A549 (cell line): ENCODE results near the gene ZNF496. TPM values are rescaled to one million over a fixed set of nuclear protein-coding genes. Genes with fewer than 3 reads are reported as not detected.

ENCODE experiments used
- ATAC-seq, 2 experiments: fragments of 200-7000 bp in 1 of 2; fragments of >200 bp in 1 of 2; cut with Nextera tagmentation in 1 of 2; cut with Tn5 transposase in 1 of 2; 3 replicates each; pipeline versions ENCODE4 v1.8.0 to v1.9.1; 2018 to 2020; ENCODE audit warnings: mild to moderate bottlenecking in 1 of 2, moderate library complexity in 1 of 2
- CTCF ChIA-PET: fragments of 300-600 bp; sonication (Branson Sonifier 250); formaldehyde crosslinking; extraction: SDS; loops from one replicate; lab custom pipeline; 2021; ENCODE audit warnings: antibody characterized with exemption, inconsistent platforms; lab: Yijun Ruan, JAX
- POLR2A ChIA-PET: fragments of 350-600 bp; formaldehyde crosslinking; extraction: SDS; loops from one replicate; lab custom pipeline; 2021; ENCODE audit warnings: antibody characterized with exemption, inconsistent platforms; lab: Yijun Ruan, JAX
- DNase-seq, 2 experiments: peaks; one replicate each; pipeline versions ENCODE4 v3.0.0 to v3.0.0-alpha.2; 2011 to 2016; ENCODE audit warnings: low read depth in 1 of 2, low spot score in 1 of 2
- FAIRE-seq: peaks from 2 replicates; lab custom pipeline; 2011; peaks lifted over from hg19 to GRCh38; lab: Jason Lieb, UNC
- H3K27ac ChIP-seq, 2 experiments: fragments of >200 bp; sonication (Bioruptor Twin); formaldehyde crosslinking; 3 replicates each; pipeline ENCODE4 v1.5.1; 2016 to 2017
- H3K4me1 ChIP-seq: fragments of >200 bp; sonication (Bioruptor Twin); formaldehyde crosslinking; 3 replicates; pipeline ENCODE4 v1.6.1; 2016
- H3K4me2 ChIP-seq: fragments of >200 bp; sonication (Bioruptor Twin); formaldehyde crosslinking; 3 replicates; pipeline ENCODE4 v1.6.1; 2016
- H3K4me3 ChIP-seq: fragments of >200 bp; sonication (Bioruptor Twin); formaldehyde crosslinking; 3 replicates; pipeline ENCODE4 v1.5.1; 2016
- H3K9me3 ChIP-seq: fragments of >200 bp; sonication (Bioruptor Twin); formaldehyde crosslinking; 3 replicates; pipeline ENCODE4 v1.6.1; 2016
- BHLHE40 ChIP-seq: IDR thresholded peaks from 2 replicates; pipeline ENCODE4 v1.6.1; 2012; ENCODE audit warnings: low read depth, low read length, inconsistent platforms
- CBX2 ChIP-seq: fragments of 200-600 bp; sonication (generic); IDR thresholded peaks from 2 replicates; pipeline ENCODE4 v1.6.1; 2016; ENCODE audit warnings: low read depth, mild to moderate bottlenecking, borderline replicate concordance
- CHD2 ChIP-seq: fragments of 150-350 bp; IDR thresholded peaks from 2 replicates; pipeline ENCODE4 v1.6.1; 2014; ENCODE audit warnings: low read length; ENCODE audit not compliant: partially characterized antibody
- EHF ChIP-seq: fragments of 250-450 bp; sonication (Bioruptor Pico); IDR thresholded peaks from 2 replicates; pipeline ENCODE4 v1.5.0; 2020; ENCODE audit warnings: mild to moderate bottlenecking
- EHMT2 ChIP-seq: fragments of 200-600 bp; sonication (generic); IDR thresholded peaks from 2 replicates; pipeline ENCODE4 v1.6.1; 2016; ENCODE audit warnings: antibody characterized with exemption, low read depth, mild to moderate bottlenecking, moderate library complexity
- ELK1 ChIP-seq: fragments of 150-350 bp; IDR thresholded peaks from 2 replicates; pipeline ENCODE4 v1.6.1; 2014; ENCODE audit warnings: low read depth, mild to moderate bottlenecking, low read length
- EP300 ChIP-seq, 2 experiments: fragments of >200 bp; sonication (Bioruptor Twin); formaldehyde crosslinking; IDR thresholded peaks; 2 replicates in 1 of 2; 3 replicates in 1 of 2; pipeline ENCODE4 v1.6.1; 2016 to 2017
- FOSL2 ChIP-seq, 2 experiments: fragments of 450-650 bp in 1 of 2; fragments of >200 bp in 1 of 2; sonication (Bioruptor Twin) in 1 of 2; formaldehyde crosslinking; IDR thresholded peaks; 2 replicates each; pipeline versions ENCODE4 v1.5.0 to v1.6.1; 2016 to 2020; ENCODE audit warnings: mild to moderate bottlenecking in 1 of 2, moderate library complexity in 1 of 2
- FOXS1 ChIP-seq: fragments of 250-450 bp; sonication (Bioruptor Pico); IDR thresholded peaks from 2 replicates; pipeline ENCODE4 v1.5.0; 2020; ENCODE audit warnings: mild to moderate bottlenecking, moderate library complexity
- GATA3 ChIP-seq: IDR thresholded peaks from 2 replicates; pipeline ENCODE4 v1.6.1; 2012; ENCODE audit warnings: borderline replicate concordance
- HDAC2 ChIP-seq: fragments of 200-600 bp; sonication (generic); IDR thresholded peaks from 2 replicates; pipeline ENCODE4 v1.6.1; 2016
- HEYL ChIP-seq: fragments of 250-450 bp; sonication (Bioruptor Pico); IDR thresholded peaks from 2 replicates; pipeline ENCODE4 v1.8.0; 2021; ENCODE audit warnings: mild to moderate bottlenecking, moderate library complexity
- HOXA7 ChIP-seq: fragments of 250-450 bp; sonication (Bioruptor Pico); IDR thresholded peaks from 2 replicates; pipeline ENCODE4 v1.5.0; 2020; ENCODE audit warnings: mild to moderate bottlenecking, moderate library complexity
- KDM5A ChIP-seq: fragments of 200-600 bp; sonication (generic); IDR thresholded peaks from 2 replicates; pipeline ENCODE4 v1.6.1; 2016; ENCODE audit warnings: antibody characterized with exemption, mild to moderate bottlenecking
- MAFK ChIP-seq: fragments of 450-650 bp; IDR thresholded peaks from 2 replicates; pipeline ENCODE4 v1.6.1; 2014; ENCODE audit not compliant: partially characterized antibody
- MAZ ChIP-seq: fragments of 150-350 bp; IDR thresholded peaks from 2 replicates; pipeline ENCODE4 v1.6.1; 2014; ENCODE audit warnings: antibody characterized with exemption, low read depth, low read length, borderline replicate concordance
- NFE2L2 ChIP-seq: fragments of 150-350 bp; conservative IDR thresholded peaks from 2 replicates; pipeline ENCODE4 v1.6.1; 2014; ENCODE audit warnings: low read length
- PHF8 ChIP-seq: fragments of 200-600 bp; sonication (generic); IDR thresholded peaks from 2 replicates; pipeline ENCODE4 v1.6.1; 2016; ENCODE audit warnings: low read depth, mild to moderate bottlenecking, antibody characterized with exemption, moderate library complexity, borderline replicate concordance
- POLR2A ChIP-seq: IDR thresholded peaks from 2 replicates; pipeline ENCODE4 v1.6.1; 2012; ENCODE audit warnings: mild to moderate bottlenecking, low read length
- RNF2 ChIP-seq: fragments of 200-600 bp; sonication (generic); IDR thresholded peaks from 2 replicates; pipeline ENCODE4 v1.6.1; 2016; ENCODE audit warnings: low read depth, mild to moderate bottlenecking, antibody characterized with exemption, moderate library complexity, borderline replicate concordance
- SMC3 ChIP-seq: fragments of >200 bp; sonication (Bioruptor Twin); formaldehyde crosslinking; IDR thresholded peaks from 3 replicates; pipeline ENCODE4 v1.6.1; 2018; ENCODE audit warnings: inconsistent platforms
- TP53 ChIP-seq: fragments of 250-450 bp; sonication (Bioruptor Pico); IDR thresholded peaks from 2 replicates; pipeline ENCODE4 v1.5.0; 2021; ENCODE audit warnings: mild to moderate bottlenecking, moderate library complexity
- ZFP36 ChIP-seq: fragments of 450-650 bp; IDR thresholded peaks from 2 replicates; pipeline ENCODE4 v1.6.1; 2014; ENCODE audit warnings: borderline replicate concordance; ENCODE audit not compliant: partially characterized antibody
- ZNF302 ChIP-seq: fragments of 250-450 bp; sonication (Bioruptor Pico); IDR thresholded peaks from 2 replicates; pipeline ENCODE4 v1.9.0; 2021; ENCODE audit warnings: inconsistent platforms, mild to moderate bottlenecking, moderate library complexity
- ZSCAN20 ChIP-seq: fragments of 250-450 bp; sonication (Bioruptor Pico); IDR thresholded peaks from 2 replicates; pipeline ENCODE4 v1.8.0; 2022; ENCODE audit warnings: mild to moderate bottlenecking, moderate library complexity
- WGBS: methylation state at CpG from one replicate; pipeline ENCODE4 v1.1.6; 2017; ENCODE audit errors: missing lambda C conversion rate; 5-methylcytosine and 5-hydroxymethylcytosine counted together
- polyA plus RNA-seq, 4 experiments: library from polyadenylated mRNA; depleted of rRNA in 3 of 4; stranded (reverse); fragments of >200 nt; fragmentation: RNase III in 1 of 4; extraction: RNeasy Plus Mini Kit Qiagen cat#74134 plus additional on column Dnase treatment in 1 of 4; gene quantifications; 2 replicates in 3 of 4; 3 replicates in 1 of 4; pipeline ENCODE4 v1.2.3, GENCODE V29; 2011 to 2017
- TF ChIP-seq, protein P1 (sequence below): fragments of >200 bp; sonication (Bioruptor Twin); formaldehyde crosslinking; IDR thresholded peaks from 3 replicates; pipeline ENCODE4 v1.5.1; 2016
- TF ChIP-seq, protein P2 (sequence below): fragments of 250-450 bp; sonication (Bioruptor Pico); IDR thresholded peaks from 2 replicates; pipeline ENCODE4 v1.5.0; 2021; ENCODE audit warnings: mild to moderate bottlenecking, moderate library complexity, borderline replicate concordance

ZNF496 gene
- polyA plus RNA-seq, 2 of the 4 experiments (the other 2 are of a cell fraction): 13.1 to 16.1 TPM

- ChIA-PET CTCF (no interaction called here), POLR2A (no interaction called here)
- Histone ChIP-seq H3K4me1 (no peaks in the 10 kb centered on the region), H3K27ac (no peak overlapping the region), H3K9me3 (0 out of 3 replicates have a peak, but pooled peaks cover 9% of the 10 kb centered on the region), H3K4me2 (no peak overlapping the region), H3K4me3 (no peak overlapping the region)
- DNase-seq: no peak
- 83% methylated on average over 7 of the region's 7 CpGs for WGBS
- TF ChIP-seq, protein P1, sequence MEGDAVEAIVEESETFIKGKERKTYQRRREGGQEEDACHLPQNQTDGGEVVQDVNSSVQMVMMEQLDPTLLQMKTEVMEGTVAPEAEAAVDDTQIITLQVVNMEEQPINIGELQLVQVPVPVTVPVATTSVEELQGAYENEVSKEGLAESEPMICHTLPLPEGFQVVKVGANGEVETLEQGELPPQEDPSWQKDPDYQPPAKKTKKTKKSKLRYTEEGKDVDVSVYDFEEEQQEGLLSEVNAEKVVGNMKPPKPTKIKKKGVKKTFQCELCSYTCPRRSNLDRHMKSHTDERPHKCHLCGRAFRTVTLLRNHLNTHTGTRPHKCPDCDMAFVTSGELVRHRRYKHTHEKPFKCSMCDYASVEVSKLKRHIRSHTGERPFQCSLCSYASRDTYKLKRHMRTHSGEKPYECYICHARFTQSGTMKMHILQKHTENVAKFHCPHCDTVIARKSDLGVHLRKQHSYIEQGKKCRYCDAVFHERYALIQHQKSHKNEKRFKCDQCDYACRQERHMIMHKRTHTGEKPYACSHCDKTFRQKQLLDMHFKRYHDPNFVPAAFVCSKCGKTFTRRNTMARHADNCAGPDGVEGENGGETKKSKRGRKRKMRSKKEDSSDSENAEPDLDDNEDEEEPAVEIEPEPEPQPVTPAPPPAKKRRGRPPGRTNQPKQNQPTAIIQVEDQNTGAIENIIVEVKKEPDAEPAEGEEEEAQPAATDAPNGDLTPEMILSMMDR: no peak
- no peak for TF ChIP-seq CBX2
- no peak for TF ChIP-seq FOSL2 (IDR thresholded peaks at IDR 0.05)
- no peak for TF ChIP-seq FOSL2 (CRISPR knock-in tag; IDR thresholded peaks at IDR 0.05)
- no peak for TF ChIP-seq EHMT2
- no peak for TF ChIP-seq MAFK
- TF ChIP-seq HEYL (CRISPR knock-in tag): no peak
- no peak for TF ChIP-seq MAZ
- TF ChIP-seq BHLHE40: no peak
- no peak for TF ChIP-seq NFE2L2
- TF ChIP-seq CHD2: no peak
- no peak for TF ChIP-seq SMC3
- no peak for ATAC-seq
- FAIRE-seq: no peak
Observed at GRCh38 chr1:247293047-247293446, 38.6 kb downstream of the ZNF496 start.

GRCh38 chr1:247291833-247292561, 39.7 kb downstream of the ZNF496 start:
- FAIRE-seq (no peak), DNase-seq (no peak), ATAC-seq (no peak)
- POLR2A ChIA-PET: no interaction called here
- Histone ChIP-seq H3K4me2 (no peak overlapping the region), H3K4me3 (no peak overlapping the region), H3K9me3 (peaks cover 9% of the 10 kb centered on the region; the same call in 1 of the 3 replicates), H3K4me1 (no peaks in the 10 kb centered on the region)
- TF ChIP-seq HDAC2 (no peak), ZSCAN20 (no peak), NFE2L2 (no peak), FOXS1 (CRISPR knock-in tag) (no peak), TP53 (CRISPR knock-in tag) (no peak), ZNF302 (CRISPR knock-in tag) (no peak), HEYL (CRISPR knock-in tag) (no peak)
- TF ChIP-seq, all 56 proteins: peak for 0
- 66% methylated on average over 17 of the region's 17 CpGs for WGBS
- no peak overlapping the region for H3K27ac ChIP-seq
- CTCF ChIA-PET: interaction anchor here (1.6 kb wide), 1 partner anchor 11 kb away, joined by 5 read pairs; no protein-coding TSS in a partner anchor

GRCh38 chr1:247291161-247291560, 40.5 kb downstream of the ZNF496 start:
- Histone ChIP-seq H3K9me3 (peaks cover 9% of the 10 kb centered on the region; the same call in 1 of the 3 replicates), H3K4me1 (no peaks in the 10 kb centered on the region), H3K27ac (no peak overlapping the region), H3K4me3 (no peak overlapping the region), H3K4me2 (no peak overlapping the region)
- WGBS: 84% methylated on average over 8 of the region's 9 CpGs
- CTCF ChIA-PET: interaction anchor here (1.6 kb wide), 1 partner anchor 11 kb away, joined by 5 read pairs; no protein-coding TSS in a partner anchor
- DNase-seq (no peak), FAIRE-seq (no peak), ATAC-seq (no peak)
- POLR2A ChIA-PET: no interaction called here
- TF ChIP-seq GATA3 (no peak), EP300 (IDR thresholded peaks at IDR 0.05) (no peak), ELK1 (no peak), HOXA7 (no peak), POLR2A (no peak), ZSCAN20 (no peak), PHF8 (no peak), RNF2 (no peak), TP53 (CRISPR knock-in tag) (no peak), KDM5A (no peak), ZFP36 (no peak), EHF (CRISPR knock-in tag) (no peak), SMC3 (no peak)
- TF ChIP-seq, protein P2, sequence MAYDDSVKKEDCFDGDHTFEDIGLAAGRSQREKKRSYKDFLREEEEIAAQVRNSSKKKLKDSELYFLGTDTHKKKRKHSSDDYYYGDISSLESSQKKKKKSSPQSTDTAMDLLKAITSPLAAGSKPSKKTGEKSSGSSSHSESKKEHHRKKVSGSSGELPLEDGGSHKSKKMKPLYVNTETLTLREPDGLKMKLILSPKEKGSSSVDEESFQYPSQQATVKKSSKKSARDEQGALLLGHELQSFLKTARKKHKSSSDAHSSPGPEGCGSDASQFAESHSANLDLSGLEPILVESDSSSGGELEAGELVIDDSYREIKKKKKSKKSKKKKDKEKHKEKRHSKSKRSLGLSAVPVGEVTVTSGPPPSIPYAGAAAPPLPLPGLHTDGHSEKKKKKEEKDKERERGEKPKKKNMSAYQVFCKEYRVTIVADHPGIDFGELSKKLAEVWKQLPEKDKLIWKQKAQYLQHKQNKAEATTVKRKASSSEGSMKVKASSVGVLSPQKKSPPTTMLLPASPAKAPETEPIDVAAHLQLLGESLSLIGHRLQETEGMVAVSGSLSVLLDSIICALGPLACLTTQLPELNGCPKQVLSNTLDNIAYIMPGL (CRISPR knock-in tag): no peak
